Measurements from ENCODE around the gene GRIA2. TPM values are rescaled to one million over a fixed set of nuclear protein-coding genes. Genes with fewer than 3 reads are reported as not detected.
"Not testable (repeated sequence)": the region's sequence is repeated elsewhere in the genome, so short reads cannot be mapped to it uniquely, and the experiment has no call there.

Gene GRIA2
- total RNA-seq, result 0.05 TPM
- long read RNA-seq, result 0 reads

- DNase-seq (ENCODE audit: low spot score), result no peak
- intact Hi-C loops (cut with DNase I), result no loop called here
Observed at GRCh38 chr4:157220371-157220881, at the start of gene GRIA2. Gene GRIA2, plus strand, starts transcription at chr4:157220728. Its CDS starts 315 bp downstream, at chr4:157221043.

GRCh38 chr4:157172011-157172410, 48.5 kb upstream of the GRIA2 start:
- intact Hi-C loops (cut with DNase I), result no loop called here
- DNase-seq (ENCODE audit: low spot score), result no peak

- DNase-seq (ENCODE audit: low spot score); intact Hi-C loops (cut with DNase I): not testable (repeated sequence)
Observed at GRCh38 chr4:157180268-157180667, 40.3 kb upstream of the GRIA2 start.

DNA sequence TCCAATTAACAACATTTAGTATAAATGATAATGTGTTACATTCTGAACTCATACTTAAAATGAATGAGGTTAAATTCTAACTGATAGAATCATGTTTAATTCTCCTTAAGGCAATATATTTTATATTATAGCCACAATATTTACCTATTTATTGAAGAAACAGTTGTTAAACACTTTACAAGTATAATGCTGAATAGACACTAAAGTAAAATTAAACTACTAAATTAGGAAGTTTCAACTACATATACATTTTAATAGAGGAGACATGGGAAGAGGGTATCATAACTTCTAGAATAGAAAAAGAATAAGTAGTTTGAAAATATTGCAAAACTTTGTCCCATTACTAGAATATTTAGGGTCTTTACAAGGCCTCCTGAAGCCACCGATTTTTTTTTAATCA, 36.2 kb upstream of the GRIA2 start:
- DNase-seq (ENCODE audit: low spot score), result no peak
- intact Hi-C loops (cut with DNase I), result no loop called here

DNA sequence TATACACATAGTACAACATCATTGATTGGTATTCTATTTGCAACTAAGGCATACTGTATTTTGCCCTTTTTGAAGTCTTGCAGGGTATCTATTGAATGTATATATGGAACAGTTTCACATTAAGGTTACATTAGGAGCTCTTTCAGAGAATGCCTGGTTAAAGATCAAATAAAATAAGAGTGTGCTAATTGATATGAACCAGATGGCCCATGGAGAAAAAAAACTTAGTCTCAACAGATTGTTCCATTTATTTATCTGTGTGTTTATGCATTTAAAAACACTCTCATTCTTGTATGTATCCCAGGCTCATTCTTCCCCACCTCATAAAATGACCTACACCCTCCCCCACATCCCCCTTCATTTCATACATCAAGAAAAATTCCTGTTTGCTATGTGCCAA, 35.2 kb upstream of the GRIA2 start:
- DNase-seq (ENCODE audit: low spot score), result no peak
- intact Hi-C loops (cut with DNase I), result no loop called here

DNA sequence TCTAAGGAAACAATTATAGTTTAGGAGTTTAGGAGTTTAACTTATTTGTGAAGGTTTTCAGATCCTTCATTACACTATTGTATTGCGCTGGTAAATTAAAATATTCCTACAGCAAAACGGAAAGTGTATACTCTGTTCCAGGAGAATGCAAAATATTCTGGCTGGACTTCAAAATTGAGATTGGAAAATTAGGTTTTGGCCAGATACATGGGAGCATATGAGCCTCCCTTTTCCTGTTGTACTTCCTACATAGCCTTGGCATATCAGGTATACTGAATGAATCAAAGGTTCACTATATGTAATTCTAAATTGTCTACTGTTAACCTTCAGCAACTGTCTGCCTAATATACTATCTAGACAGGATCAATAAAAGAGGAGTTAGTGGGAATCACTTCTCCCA, 25.2 kb upstream of the GRIA2 start:
- no peak for DNase-seq (ENCODE audit: low spot score)
- intact Hi-C loops (cut with DNase I), result no loop called here

DNA sequence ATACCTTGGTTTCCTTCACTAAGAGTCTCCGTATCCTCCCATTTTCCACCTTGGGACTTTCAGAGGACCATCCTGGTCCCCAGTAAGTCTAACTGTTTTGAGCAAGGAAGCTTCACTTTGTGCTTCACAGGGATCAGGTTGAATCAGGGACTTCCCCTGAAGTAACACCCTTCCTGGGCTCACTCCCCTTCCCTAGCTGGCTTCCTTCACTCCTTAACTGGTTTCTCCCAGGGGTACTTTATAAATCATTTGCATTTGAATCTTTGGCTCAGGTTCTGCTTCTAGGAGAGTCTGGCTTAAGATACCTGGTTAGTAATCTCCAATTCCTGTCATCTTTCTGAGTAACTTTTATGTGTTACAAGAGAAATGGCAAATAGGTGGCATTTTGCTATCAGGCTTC, 24.5 kb upstream of the GRIA2 start:
- intact Hi-C loops (cut with DNase I), result no loop called here

GRCh38 chr4:157204634-157205244, 15.8 kb upstream of the GRIA2 start:
- DNase-seq (ENCODE audit: low spot score), result no peak
- intact Hi-C loops (cut with DNase I), result no loop called here

More for the DNA sequence above, 24.5 kb upstream of the GRIA2 start:
- no peak for DNase-seq (ENCODE audit: low spot score)

DNA sequence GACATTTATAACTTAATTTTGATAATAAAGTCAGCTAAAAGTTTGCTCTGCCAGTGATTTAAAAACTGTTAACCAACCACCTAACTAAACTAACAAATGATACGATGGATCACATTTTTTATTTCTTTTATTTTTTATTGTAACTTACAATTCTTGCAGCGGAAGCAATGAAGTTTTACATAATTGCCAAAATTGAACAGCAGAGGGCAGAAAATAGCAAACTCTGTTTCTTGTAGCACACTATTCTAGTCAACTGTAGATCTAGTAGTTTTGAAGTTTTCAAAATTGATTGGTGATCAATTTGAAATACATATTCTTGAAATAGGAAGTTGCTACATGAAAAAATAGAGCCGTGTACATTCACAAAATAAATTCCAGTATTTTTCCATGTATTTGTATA, 2.8 kb upstream of the GRIA2 start:
- no peak for DNase-seq (ENCODE audit: low spot score)
- intact Hi-C loops (cut with DNase I), result loop anchor here (5.0 kb wide), 1 partner anchor 760 kb away; no protein-coding TSS in a partner anchor

DNA sequence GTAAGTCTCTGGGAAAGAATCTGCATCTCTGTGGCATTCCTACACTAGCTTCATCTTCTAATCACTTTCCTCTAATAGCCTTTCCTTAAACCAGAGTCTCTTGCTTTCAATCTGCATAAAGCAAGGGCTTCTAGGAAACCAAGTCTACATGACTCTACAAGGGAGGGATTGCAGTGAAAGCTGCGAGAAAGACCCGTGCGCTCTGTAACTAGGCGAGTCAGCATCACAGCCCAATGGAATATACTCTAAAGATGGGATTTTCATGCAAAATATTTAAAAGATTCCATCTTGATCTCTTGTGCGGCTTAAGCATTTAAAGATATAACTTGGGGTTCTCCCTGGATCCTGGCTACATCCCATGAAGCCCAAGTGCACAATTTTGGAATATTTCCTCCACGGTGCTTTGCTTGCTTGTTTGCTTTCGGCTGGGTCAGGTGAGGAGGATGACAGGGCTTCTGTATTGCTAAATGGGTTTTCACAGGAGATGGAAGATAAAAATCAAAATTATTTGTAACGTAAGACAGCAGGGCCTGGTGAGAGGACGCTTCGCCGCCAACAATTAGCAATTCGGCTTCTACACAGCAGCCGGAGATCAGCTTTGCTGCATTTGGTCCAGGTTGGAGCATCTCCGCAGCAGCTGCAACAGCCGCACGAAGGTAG, 687 bp upstream of the GRIA2 start:
- intact Hi-C loops (cut with DNase I), result loop anchor here (5.0 kb wide), 1 partner anchor 757 kb away; no protein-coding TSS in a partner anchor
- no peak for DNase-seq (ENCODE audit: low spot score)

DNA sequence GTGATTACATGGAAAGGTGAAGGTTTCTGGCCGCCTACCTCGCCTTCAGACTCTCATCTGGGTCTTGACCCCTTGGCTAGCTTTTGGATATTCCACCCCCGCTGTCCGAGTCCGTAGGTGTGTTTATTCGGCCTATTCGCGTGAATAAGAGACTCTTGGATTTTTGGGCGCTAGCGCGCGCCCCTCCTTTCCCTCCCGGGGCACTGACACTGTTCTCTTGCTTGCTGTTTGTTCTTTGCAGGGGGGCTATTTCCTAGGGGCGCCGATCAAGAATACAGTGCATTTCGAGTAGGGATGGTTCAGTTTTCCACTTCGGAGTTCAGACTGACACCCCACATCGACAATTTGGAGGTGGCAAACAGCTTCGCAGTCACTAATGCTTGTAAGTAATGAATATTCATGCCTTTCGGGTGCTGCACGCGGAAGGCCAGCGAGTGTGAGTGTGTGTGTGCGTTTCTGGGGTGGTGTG, 932 bp downstream of the GRIA2 start:
- intact Hi-C loops (cut with DNase I), result no loop called here
- DNase-seq (ENCODE audit: low spot score), result no peak

GRCh38 chr4:157221895-157222770, 1.6 kb downstream of the GRIA2 start:
- no peak for DNase-seq (ENCODE audit: low spot score)
- intact Hi-C loops (cut with DNase I), result no loop called here

DNA sequence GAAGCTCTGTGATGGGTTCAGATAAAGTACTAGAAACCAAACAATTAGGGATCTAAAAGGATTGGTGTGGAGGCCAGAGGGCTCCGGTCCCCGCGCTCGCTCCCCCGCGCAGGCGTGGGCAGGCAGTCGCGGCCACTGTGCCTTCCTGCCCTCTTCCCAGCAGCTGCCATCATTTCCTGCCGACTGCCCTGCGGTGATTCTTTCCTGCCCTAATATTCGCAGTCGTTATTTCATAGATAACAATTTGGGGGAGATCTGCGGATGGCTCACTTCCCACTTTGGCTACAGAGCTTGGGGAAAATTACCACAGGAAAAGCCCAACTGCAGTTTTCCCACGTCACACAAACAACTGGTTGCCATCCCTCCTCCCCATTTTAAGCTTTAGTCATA, 2.2 kb downstream of the GRIA2 start:
- no peak for DNase-seq (ENCODE audit: low spot score)
- intact Hi-C loops (cut with DNase I), result no loop called here

DNA sequence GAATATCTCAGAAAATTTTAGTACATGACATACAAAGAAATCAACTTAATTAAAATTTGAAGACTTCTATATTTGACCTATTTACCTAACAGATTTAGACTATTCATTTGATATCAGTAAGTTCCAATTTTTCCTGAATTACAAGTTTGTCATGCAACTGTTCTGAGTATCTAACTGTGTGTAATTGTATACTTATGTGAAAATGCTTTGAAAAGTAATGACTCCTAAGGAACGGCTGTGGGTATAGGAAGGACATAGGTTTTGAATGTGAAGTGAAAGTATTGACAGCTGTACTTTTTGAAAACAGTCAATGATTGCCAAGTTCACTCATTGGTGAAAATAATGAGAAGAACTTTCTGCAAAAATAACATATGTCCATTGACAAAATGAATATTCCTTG, 2.9 kb downstream of the GRIA2 start:
- intact Hi-C loops (cut with DNase I), result no loop called here
- no peak for DNase-seq (ENCODE audit: low spot score)

DNA sequence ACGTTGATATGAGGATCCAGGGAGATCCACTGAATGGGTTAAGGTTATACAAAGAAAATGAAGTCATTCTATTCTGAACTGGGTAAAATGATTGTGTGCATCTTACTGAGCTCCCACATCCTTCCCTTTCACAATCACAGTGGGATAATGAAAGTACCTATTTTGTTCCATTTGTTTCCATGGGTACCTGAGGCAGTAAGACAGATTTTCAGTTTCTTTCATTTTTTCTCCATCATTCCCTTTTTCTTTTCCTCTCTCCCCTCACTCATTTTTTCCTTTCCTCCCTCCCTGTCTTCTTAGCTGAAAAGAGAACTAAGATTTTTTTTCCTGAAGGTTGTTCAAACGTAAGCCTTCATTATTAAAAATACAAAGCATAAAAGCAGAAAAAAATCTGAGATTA, 4.6 kb downstream of the GRIA2 start:
- DNase-seq (ENCODE audit: low spot score), result no peak
- intact Hi-C loops (cut with DNase I), result no loop called here

DNA sequence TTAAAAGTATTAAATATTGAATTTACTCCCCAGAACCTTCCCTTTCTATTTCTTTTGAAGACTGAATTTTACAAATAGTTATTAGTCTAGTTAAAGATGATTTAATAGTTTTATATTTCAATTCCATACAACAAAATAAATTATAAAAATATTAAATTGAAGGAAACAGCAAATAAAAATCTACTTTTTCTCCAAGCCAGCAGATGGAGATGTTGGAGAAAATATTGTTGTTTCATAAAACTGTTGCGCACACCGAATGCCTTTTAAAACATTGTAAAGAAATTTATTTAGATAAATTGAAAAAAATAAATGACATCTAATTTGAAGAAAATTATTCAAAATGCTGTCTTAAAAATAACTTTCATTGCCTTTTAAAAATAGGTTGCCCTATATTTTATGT, 5.5 kb downstream of the GRIA2 start:
- intact Hi-C loops (cut with DNase I), result no loop called here
- no peak for DNase-seq (ENCODE audit: low spot score)

DNA sequence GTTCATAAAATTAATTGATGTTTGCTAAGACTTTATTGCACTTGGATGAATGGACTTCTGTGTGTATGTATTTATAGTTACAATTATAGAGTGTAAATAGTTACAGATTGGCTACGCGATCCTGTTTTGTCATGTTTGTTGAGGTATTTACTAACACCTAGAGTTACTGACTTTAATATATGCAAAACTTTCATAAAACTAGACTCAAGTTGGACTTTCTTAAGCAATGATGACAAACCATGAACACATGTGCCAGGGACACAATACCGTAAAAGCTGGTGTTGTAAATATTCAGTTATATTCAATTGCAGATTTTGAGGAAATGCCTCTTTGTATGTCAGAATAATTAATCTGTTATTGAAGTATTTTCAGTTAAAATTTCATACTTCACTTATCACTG, 6.1 kb downstream of the GRIA2 start:
- intact Hi-C loops (cut with DNase I), result no loop called here
- DNase-seq (ENCODE audit: low spot score), result no peak

GRCh38 chr4:157231525-157231924, 11.0 kb downstream of the GRIA2 start:
- DNase-seq (ENCODE audit: low spot score), result no peak
- intact Hi-C loops (cut with DNase I), result no loop called here

GRCh38 chr4:157242871-157243270, 22.3 kb downstream of the GRIA2 start:
- intact Hi-C loops (cut with DNase I), result no loop called here

DNA sequence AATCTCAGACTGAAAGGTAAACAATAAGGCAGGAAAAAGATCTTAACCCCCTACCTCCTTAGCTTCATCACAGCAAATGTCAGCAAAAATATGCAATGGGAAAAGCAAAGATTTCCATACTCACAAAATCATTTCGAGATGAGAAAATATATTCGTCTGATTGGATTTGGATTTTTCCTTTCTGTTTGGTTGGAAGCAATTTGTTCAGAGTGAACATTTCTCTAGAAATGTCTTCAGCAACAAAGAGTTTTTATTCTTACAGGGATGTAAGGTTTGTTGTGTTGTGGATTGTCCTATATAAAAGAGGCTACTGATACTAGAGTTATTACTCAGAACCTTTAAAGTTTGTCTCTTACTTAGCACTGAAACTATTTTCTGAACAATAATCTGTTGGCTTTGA, 23.8 kb downstream of the GRIA2 start:
- no peak for DNase-seq (ENCODE audit: low spot score)
- intact Hi-C loops (cut with DNase I), result no loop called here

More at GRCh38 chr4:157242871-157243270, 22.3 kb downstream of the GRIA2 start:
- DNase-seq (ENCODE audit: low spot score), result no peak
